Measurements from ENCODE around the gene NR1H2.

The NR1H2 gene

DNA sequence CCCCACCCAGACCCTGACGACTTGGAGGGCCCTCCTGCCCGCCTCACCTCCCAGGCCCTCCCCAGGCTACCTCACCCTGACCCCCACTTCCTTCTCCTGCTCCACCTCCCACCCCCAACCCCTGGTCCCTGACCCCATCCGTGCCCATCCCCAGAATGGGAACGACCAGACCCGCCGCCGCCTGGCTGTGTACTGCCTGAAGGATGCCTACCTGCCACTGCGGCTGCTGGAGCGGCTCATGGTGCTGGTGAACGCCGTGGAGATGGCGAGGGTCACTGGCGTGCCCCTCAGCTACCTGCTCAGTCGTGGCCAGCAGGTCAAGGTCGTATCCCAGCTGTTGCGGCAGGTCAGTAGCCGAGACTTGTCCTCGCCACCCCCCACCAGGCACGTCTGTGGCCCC lies 30.6 kb downstream of the NR1H2 start:
- DNase-seq, result no peak

- no peak for DNase-seq
These were observed 33.1 kb downstream of the NR1H2 start for GRCh38 chr19:50409347-50409746.

GRCh38 chr19:50410109-50410508 lies 33.9 kb downstream of the NR1H2 start:
- no peak for DNase-seq

DNA sequence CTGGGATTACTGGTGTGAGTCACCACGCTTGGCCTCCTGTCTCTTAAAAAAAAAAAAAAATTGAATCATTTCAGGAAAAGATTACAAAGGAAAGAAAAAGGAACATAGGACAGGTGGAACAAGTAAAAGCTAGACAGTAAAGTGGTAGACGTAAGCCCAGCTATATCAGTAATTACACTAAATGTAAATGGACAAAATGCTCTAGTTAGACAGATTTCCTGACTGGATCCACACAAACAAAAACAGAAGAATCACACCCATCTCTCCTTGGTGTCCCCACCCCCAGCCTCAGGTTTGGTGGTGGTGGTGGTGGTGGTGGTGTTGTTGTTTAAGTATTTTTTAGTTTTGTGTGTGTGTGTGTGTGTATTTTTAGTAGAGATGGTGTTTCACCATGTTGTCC lies 36.2 kb downstream of the NR1H2 start:
- no peak for DNase-seq

DNA sequence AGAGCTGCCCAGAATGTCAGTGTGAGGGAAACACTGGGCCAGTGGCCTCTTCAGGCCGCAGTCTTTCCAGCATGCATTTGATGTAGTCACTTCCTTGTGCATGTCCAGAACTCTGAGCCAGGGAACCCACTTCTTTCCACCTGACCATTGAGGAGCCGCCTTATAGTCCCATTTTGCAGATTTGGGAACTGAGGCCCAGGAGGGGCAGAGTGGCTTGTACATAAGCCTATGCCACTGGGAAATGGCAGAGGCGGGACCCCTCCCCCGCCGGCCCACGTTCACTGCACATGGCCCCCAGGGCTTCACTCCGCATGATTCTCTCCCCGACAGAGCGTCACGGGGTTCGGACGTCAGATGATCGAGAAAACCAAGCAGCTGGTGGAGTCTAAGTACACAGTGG lies 36.8 kb downstream of the NR1H2 start:
- no peak for DNase-seq

GRCh38 chr19:50413531-50413930 lies 37.3 kb downstream of the NR1H2 start:
- DNase-seq, result no peak

DNA sequence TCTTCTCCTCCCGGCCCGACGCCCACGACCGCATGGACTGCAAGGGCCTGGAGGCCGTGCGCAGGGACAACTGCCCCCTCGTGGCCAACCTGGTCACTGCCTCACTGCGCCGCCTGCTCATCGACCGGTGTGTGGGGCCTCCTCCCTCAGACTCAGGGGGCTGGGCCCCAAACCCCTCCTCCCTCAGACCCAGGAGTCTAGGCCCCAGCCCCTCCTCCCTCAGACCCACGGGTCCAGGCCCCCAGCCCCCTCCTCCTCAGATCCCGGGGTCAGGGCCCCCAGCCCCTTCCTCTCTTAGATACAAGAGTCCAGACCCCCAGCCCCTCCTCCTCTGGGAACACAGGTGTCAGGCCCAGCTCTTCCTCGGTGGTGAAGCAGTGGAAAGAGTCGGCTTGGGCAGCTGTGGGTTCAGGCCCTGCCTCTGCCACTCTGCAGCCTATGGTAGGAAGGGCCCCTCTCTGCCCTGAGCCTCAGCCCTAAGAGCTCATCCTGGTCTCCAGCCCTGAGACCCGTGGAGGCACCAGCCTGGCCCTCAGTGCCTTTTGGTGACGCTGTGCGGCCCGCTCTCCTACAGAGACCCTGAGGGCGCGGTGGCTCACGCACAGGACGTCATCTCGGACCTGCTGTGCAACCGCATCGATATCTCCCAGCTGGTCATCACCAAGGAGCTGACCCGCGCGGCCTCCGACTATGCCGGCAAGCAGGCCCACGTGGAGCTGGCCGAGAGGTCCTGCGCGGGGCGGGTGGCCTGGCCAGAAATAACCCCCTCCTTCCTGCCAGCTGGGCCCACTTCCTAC lies 38.8 kb downstream of the NR1H2 start:
- DNase-seq, result peak; percentile 18

DNA sequence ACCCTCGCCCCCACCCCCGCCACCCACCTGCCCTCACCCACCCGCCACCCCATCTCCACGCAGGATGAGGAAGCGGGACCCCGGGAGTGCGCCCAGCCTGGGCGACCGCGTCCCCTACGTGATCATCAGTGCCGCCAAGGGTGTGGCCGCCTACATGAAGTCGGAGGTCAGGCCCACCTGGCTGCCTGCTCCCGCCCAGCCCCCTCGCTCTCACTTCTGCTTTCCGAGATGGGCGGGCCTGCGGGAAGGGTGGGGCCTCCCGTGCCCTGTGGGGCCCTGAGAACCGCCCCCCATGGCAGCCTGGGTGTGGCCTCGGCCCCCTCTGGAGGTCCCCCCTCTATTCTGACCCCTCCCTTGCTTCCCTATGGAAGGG lies 39.4 kb downstream of the NR1H2 start:
- DNase-seq, result no peak

DNA sequence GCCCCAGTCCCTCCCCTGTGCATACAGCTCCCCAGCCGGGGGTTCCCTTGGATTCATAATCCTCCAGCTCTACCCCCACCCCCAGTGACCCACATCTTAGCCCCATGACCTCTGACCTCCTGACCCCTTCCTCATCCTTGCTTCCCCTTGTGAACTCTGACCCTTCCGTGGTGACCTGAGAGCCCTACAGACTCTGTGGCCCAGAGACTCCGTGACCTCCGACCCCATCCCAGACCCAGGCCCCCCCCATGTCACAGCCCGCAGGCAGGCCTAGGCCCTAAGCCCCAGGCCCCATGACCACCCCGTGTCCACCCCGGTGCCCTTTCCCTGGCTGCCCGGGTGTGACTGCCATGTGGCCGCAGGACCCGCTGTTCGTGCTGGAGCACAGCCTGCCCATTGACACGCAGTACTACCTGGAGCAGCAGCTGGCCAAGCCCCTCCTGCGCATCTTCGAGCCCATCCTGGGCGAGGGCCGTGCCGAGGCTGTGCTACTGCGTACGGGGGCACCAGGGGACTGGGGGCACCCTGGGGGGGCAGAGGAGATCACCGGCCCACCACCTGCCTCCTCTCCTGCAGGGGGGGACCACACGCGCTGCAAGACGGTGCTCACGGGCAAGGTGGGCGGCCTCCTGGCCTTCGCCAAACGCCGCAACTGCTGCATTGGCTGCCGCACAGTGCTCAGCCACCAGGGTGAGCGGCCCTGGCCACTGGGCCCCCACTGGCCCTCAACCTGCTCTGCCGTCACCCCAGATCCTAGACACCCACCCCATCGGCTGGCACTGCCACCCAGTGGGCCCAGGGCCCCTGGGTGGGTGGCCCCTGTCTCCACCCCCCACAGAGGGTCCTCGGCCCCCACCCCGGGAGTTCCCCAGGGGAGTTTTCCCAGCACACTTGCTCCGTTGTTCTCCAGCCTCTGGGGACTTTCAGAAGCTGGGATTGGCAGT lies 40.0 kb downstream of the NR1H2 start:
- DNase-seq, result no peak

DNA sequence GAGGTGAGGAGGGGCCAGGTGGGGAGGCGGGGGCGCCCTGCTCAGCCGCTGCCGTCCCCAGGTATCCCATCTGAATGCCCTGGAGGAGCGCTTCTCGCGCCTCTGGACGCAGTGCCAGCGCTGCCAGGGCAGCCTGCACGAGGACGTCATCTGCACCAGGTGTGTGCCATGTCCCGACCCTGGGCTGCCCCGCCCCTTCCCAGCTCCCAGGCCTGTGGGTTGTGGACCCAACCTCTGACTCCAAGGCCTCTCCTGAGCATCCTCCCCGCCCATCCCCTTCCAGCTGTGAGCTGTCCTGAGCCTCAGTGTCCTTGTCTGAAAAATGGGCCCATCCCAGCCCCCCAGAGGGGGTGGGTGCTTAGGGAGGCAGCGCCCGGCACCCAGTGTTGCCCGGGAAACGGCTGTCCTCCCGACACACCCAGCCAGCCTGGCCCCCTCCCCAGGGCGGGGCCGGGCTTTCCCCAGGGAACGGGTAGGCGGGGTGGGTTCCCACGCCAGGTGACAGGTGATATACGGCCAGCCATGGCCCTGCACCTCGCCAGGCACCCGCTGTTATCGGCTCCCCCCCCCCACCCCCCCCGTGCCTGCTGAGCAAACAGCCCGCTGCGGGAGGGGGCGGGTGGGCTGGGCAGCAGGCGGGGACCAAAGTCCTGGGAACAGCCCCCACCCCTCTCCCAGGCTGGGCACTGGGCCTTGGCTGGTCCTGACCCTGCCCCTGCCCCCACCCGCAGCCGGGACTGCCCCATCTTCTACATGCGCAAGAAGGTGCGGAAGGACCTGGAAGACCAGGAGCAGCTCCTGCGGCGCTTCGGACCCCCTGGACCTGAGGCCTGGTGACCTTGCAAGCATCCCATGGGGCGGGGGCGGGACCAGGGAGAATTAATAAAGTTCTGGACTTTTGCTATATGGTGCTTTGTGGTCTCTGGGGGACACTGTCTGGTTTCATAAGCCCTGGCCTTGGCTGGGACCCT lies 41.1 kb downstream of the NR1H2 start:
- no peak for DNase-seq

GRCh38 chr19:50418176-50419021 lies 42.1 kb downstream of the NR1H2 start, which contains the start of gene SPIB:
Gene SPIB, plus strand, starts transcription at chr19:50418938. Its CDS starts 25 bp downstream, at chr19:50418963.
- DNase-seq, result no peak

DNA sequence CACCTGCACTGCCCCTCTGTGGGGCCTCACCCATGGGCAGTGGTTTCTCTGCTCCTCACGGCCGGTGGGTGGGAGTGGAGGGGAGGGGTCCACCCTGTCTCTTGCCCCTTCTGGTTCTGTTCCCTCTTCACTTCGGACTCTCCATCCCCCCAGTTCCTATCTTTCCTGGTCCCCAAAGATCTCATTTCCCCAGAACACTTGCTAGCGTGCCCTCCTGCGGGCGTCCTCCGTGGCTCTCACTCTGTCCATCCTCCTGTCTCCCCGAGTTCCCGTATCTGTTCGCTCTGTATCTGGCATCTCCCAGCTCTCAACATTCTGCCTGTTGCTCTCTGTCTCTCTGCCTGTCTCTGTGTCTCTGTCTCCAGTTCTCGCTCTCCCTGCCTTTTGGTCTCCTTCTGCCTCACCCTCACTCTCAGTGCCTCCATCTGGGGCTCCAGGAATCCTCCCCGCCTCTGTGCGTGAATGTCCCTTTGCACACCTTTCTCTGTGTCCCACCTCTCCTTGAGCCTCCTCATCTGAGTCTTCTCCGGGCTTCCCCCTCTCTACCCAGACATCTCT lies 42.8 kb downstream of the NR1H2 start:
- DNase-seq, result no peak

DNA sequence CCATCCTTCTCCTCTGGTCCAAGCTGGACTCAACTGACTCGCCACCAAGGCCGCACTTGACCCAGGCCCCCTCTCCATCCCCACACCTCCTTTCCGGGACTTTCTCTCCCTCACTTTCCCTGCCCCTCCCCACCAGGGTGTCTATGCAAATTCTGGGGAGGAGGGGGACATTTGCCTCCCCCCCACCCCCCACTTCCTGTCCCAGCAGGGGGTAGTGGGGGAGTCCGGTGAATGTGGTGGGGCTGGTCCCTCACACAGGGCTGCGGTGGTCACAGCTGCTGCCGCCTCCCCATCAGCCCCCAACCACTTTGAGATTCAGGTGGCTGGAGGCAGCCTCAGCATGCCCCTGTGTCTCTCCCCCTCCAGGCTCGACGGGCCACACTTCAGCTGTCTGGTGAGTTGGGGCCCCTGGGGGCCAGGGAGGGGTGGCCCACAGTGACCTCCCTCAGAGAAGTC lies 43.4 kb downstream of the NR1H2 start:
- DNase-seq, result no peak

DNA sequence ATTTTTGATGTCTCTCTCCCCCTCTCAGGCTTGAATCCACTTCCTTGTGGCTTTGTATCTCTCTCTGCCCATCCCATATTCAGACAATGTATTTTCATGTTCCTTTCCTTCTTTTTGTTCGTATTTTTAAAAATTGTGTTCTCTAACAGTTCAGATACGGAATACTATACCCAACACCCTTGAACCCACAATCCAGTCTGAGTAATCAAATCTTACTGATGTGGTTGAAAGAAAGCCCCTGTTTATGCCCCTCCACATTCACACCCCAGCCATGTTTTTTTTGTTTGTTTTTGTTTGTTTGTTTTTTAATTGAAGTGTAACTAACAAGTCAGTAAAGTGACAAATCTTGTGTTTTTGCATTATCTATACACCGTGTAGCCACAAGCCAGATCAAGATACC lies 43.9 kb downstream of the NR1H2 start:
- DNase-seq, result no peak

GRCh38 chr19:50420808-50421207 lies 44.6 kb downstream of the NR1H2 start:
- no peak for DNase-seq

DNA sequence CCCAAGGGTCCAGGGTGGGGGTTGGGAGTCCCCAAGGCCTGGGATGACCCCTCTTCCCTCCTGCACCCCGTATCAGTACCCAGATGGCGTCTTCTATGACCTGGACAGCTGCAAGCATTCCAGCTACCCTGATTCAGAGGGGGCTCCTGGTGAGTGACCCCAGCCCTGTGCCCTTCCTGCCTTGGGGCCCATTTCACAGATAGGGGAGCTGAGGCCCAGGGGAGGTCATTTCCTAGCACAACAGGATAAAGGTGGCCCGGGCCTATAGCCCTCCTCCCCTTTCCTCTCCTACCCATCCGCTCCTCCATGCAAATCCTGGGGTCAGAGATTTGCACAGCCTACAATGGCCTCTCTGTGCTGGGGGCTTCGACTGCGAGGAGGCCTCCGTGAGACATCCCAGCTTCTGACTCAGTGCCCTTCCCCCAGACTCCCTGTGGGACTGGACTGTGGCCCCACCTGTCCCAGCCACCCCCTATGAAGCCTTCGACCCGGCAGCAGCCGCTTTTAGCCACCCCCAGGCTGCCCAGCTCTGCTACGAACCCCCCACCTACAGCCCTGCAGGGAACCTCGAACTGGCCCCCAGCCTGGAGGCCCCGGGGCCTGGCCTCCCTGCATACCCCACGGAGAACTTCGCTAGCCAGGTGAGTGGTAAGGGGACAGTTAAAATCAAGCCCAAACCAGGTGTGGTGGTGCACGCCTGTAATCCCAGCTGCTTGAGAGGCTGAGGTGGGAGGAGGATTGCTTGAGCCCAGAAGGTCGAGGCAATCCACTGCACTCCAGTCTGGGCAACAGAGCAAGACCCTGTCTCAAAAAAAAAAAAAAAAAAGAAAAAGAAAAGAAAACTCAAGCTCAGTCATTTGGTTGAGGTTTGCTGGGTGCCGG lies 46.4 kb downstream of the NR1H2 start:
- DNase-seq, result no peak

- DNase-seq, result no peak
These were observed 47.2 kb downstream of the NR1H2 start for GRCh38 chr19:50423279-50424113.

DNA sequence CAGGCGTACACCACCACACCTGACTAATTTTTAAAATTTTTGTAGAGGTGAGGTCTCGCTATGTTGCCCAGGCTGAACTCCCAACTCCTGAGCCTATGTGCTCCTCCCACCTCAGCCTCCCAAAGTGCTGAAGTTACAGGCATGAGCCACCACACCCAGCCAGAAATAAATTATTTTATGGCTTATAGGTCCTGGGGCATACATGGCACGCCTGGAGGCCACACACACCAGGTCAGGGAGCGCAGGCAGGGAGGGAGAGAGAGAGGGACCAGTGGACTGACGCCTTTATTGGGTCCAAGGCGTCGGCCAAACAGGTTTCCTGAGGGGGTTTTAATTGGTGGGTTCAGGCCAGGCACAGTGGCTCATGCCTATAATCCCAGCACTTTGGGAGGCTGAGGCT lies 49.3 kb downstream of the NR1H2 start:
- DNase-seq, result no peak

DNA sequence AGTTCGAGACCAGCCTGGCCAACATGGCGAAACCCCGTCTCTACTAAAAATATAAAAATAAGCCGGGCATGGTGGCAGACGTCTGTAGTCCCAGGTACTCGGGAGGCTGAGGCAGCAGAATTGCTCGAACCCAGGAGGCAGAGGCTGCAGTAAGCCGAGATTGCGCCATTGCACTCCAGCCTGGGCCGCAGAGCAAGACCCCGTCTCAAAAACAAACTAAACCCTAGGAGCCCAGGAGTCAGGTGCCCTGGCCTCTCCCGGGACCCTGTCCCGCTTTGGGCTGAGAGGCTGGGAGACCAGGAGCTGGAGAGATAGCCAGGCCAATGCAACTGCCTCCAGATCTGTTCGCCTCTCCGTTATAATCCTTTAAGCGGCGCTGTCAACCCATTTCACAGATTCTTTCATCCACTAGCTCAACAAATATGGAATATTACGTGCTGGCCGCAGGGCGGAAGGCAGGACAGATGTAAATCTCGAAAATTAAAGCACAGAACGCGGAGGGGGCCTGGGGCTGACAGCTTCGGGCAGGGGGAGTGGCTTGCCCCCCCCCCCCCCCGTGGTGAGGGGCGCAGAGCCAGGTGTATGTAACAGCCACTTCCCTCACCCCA lies 51.2 kb downstream of the NR1H2 start:
- DNase-seq, result no peak
